H1 (cell line): ENCODE data around the gene RUSC2. TPM values are rescaled to one million over a fixed set of nuclear protein-coding genes. Genes with fewer than 3 reads are reported as not detected.

Source experiments
- CHD2 ChIP-seq: IDR thresholded peaks from 2 replicates; pipeline ENCODE4 v1.6.1; 2012; ENCODE audit warnings: low read length, improper control_type of control experiment
- KDM1A ChIP-seq: fragments of 200-600, 300-600 bp; sonication (generic); IDR thresholded peaks from 2 replicates; pipeline ENCODE4 v1.7.1; 2016; ENCODE audit warnings: mild to moderate bottlenecking, low read length, borderline replicate concordance
- ZNF274 ChIP-seq: IDR thresholded peaks from 2 replicates; pipeline ENCODE4 v1.7.0; 2012; ENCODE audit warnings: low read length, borderline replicate concordance; ENCODE audit errors: extremely low read depth
- polyA plus RNA-seq, 7 experiments: library from polyadenylated mRNA; depleted of rRNA in 3 of 7; stranded (reverse) in 5 of 7; unstranded in 2 of 7; fragments of >200 nt in 5 of 7; fragments of 200-250 nt in 2 of 7; gene quantifications; 1 replicate in 5 of 7; 2 replicates in 1 of 7; 4 replicates in 1 of 7; pipeline versions ENCODE4 v1.2.1 to v1.2.3, GENCODE V29; 2011 to 2013; ENCODE audit warnings: missing spikeins in 2 of 7, mixed read lengths in 2 of 7
- total RNA-seq: library from RNA; stranded (reverse); fragmentation: NEBNext Ultra II Directional; extraction: Animal tissue kit (Norgen Biotek cat#: 25700); gene quantifications from 2 replicates; pipeline ENCODE4 v1.2.1, GENCODE V29; 2021

The RUSC2 gene
- total and polyA plus RNA-seq, 2 of the 8 experiments (the other 6 are each of a cell fraction or from before 2014, with no cell fraction given) = 4.2 to 7.9 TPM

GRCh38 chr9:35515766-35516165 lies 25.9 kb downstream of the RUSC2 start (continued):
- no peak for TF ChIP-seq KDM1A
- no peak for TF ChIP-seq CHD2
- no peak for TF ChIP-seq ZNF274
